Cardiac septum (tissue), 1 donor: Measurements from ENCODE around the gene TTF2. TPM values are rescaled to one million over a fixed set of nuclear protein-coding genes. Genes with fewer than 3 reads are reported as not detected.
"Not testable (repeated sequence)": the region's sequence is repeated elsewhere in the genome, so short reads cannot be mapped to it uniquely, and the experiment has no call there.

ENCODE experiments used
- DNase-seq: peaks from one replicate; pipeline ENCODE4 v3.0.0-alpha.2; 2020; ENCODE audit warnings: low spot score
- intact Hi-C: fragments of 100-400 bp; cut with DNase I; formaldehyde crosslinking; loops from one replicate; pipeline ENCODE4 v1.14.0; 2022
- microRNA-seq: library from miRNA; unstranded; fragments of <30 nt; microRNA quantifications from one replicate; pipeline ENCODE4 v1.2.0, GENCODE V29; 2020
- total RNA-seq: library from RNA; stranded (reverse); fragmentation: NEBNext Ultra II Directional; extraction: Animal tissue kit (Norgen Biotek cat#: 25700); gene quantifications from one replicate; pipeline ENCODE4 v1.2.1, GENCODE V29; 2021
- donor health status: DM: no; HTN: no; CAD: no.

Gene TTF2
- total RNA-seq, 1 donor from 2014 or later = 9.4 TPM

GRCh38 chr1:117138561-117138960 lies 78.4 kb downstream of the TTF2 start:
- DNase-seq = no peak
- intact Hi-C loops = no loop called here

DNA sequence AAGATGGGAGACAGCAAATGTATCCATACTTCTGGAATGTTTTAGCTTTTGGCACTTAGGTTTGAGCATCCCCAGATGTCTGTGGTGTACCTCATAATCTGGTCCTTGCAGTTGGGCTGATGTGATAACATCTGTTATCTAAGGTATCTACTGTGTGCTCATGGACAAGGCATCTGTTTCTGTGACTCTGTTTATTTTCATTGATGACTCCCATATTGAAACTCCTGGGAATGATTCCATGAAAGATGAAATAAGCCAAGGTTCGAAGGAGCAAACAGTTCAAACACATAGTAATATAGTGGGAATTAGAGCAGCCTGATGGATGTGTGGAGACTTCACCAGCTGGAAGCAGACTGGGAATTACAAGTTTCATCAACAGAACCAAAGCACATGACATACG lies 82.1 kb downstream of the TTF2 start:
- intact Hi-C loops = loop anchor here (10.0 kb wide), 1 partner anchor 133 kb away; no protein-coding TSS in a partner anchor
- DNase-seq = no peak

- DNase-seq = no peak
- intact Hi-C loops = loop anchor here (10.0 kb wide), 1 partner anchor 132 kb away; no protein-coding TSS in a partner anchor
Observed at GRCh38 chr1:117143172-117143571, 83.0 kb downstream of the TTF2 start.

GRCh38 chr1:117143871-117144270 lies 83.7 kb downstream of the TTF2 start:
- intact Hi-C loops = loop anchor here (10.0 kb wide), 1 partner anchor 131 kb away; no protein-coding TSS in a partner anchor
- DNase-seq = no peak

GRCh38 chr1:117146072-117146471 lies 85.9 kb downstream of the TTF2 start:
- intact Hi-C loops = loop anchor here (10.0 kb wide), 1 partner anchor 129 kb away; no protein-coding TSS in a partner anchor
- DNase-seq = no peak

DNA sequence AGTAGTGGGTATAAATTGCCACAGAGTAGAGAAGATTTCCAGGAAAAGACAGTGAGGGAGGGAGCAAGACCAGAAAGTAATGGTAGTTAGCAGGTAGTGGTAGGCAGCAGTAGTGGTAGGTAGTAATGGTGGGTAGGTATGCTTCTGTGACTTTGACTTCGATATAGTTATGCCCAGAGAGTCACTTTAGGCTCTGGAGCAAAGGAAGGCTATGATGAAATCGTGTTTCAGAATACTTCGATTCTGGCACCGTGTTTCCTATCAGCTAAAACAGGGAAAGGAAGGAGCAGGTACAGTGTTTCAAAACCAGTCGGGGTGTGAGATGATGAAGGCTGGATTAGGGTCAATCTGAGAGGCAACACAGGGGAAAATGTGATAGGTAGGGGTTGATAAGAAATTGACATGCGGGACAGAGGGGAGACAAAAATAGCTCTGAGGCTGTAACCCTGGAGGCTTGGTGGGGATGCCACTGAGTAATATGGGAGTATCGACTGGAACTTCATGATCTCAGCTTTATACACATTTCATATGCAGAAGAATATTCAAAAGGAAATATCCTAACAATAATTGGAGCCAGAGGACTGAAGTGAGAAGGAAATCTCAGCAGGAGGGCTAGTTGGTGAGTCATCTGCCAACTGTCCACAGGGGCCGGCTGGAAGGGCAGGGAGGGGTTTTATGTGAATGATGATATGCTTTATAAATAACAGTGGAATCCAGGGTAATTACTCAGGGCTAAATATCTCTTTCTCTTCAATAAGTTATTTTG lies 86.6 kb downstream of the TTF2 start:
- intact Hi-C loops = loop anchor here (10.0 kb wide), 1 partner anchor 128 kb away; no protein-coding TSS in a partner anchor
- no peak for DNase-seq

DNA sequence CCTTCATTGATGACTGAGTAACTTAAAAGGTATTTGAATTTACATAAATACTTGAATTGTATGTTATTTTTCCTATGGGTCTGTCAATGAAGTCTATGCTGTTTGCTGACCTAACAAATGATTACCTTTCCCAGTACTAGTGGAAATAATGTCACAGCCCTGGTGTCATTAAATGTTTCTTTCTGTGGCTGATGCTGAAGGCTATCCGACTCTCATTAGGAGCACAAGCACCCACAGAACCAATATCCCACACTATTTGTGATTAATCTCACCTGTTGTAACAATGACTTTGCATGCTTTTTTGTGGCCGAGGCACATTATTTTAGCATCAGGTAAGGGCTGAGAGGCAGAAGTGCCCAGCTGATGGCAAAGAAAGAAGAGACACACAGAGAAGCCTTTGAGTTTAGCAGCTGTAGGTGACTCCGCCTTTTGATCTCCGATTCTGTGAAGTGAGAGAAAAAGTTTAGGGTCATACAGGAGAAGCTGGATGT lies 87.3 kb downstream of the TTF2 start:
- intact Hi-C loops = loop anchor here (10.0 kb wide), 1 partner anchor 127 kb away; no protein-coding TSS in a partner anchor
- no peak for DNase-seq

GRCh38 chr1:117147856-117148588 lies 87.9 kb downstream of the TTF2 start:
- intact Hi-C loops = loop anchor here (10.0 kb wide), 1 partner anchor 127 kb away; no protein-coding TSS in a partner anchor
- DNase-seq = no peak

GRCh38 chr1:117150316-117150715 lies 90.2 kb downstream of the TTF2 start:
- DNase-seq = no peak
- intact Hi-C loops = no loop called here

- intact Hi-C loops, DNase-seq: not testable (repeated sequence)
Observed at GRCh38 chr1:117151305-117151704, 91.2 kb downstream of the TTF2 start.

Small RNAs within 50 kb of the gene (microRNA-seq; reads per million reads assigned to microRNA genes)
- gene MIR942 = 7.6 reads per million, percentile 16 among the genes with 10 or more reads in this experiment

Other genes with a start within 250 kb of the TTF2 start
- 216 TPM for gene PTGFRN, start 150.4 kb upstream of the TTF2 start, total RNA-seq
- 1.6 TPM for gene CD101, start 58.6 kb upstream of the TTF2 start, total RNA-seq
- 8.9 TPM for gene TRIM45, start 61.4 kb downstream of the TTF2 start, total RNA-seq
- gene VTCN1, start 150.6 kb downstream of the TTF2 start, total RNA-seq = not detected